Parathyroid adenoma (tissue), 2 donors: ENCODE data around the gene TMUB1.
"Not testable (repeated sequence)": the region's sequence is repeated elsewhere in the genome, so short reads cannot be mapped to it uniquely, and the experiment has no call there.

ENCODE experiments used
- H2AFZ ChIP-seq: fragments of 300-600 bp; sonication (generic); one replicate; pipeline ENCODE4 v1.7.0; 2017; ENCODE audit warnings: antibody characterized with exemption, mild to moderate bottlenecking
- H3K27ac ChIP-seq: fragments of 300-600 bp; sonication (generic); one replicate; pipeline ENCODE4 v1.7.0; 2017
- H3K27me3 ChIP-seq: fragments of 300-600 bp; sonication (generic); one replicate; pipeline ENCODE4 v1.7.0; 2017; ENCODE audit warnings: low read length; ENCODE audit not compliant: control insufficient read depth, insufficient read depth
- H3K36me3 ChIP-seq: fragments of 300-600 bp; sonication (generic); one replicate; pipeline ENCODE4 v1.7.0; 2017; ENCODE audit warnings: low read length; ENCODE audit not compliant: control insufficient read depth, insufficient read depth
- H3K4me1 ChIP-seq: fragments of 300-600 bp; sonication (generic); one replicate; pipeline ENCODE4 v1.7.0; 2017; ENCODE audit warnings: control low read depth
- H3K4me2 ChIP-seq: fragments of 300-600 bp; sonication (generic); one replicate; pipeline ENCODE4 v1.7.0; 2017; ENCODE audit warnings: low read length
- H3K4me3 ChIP-seq: fragments of 300-600 bp; sonication (generic); one replicate; pipeline ENCODE4 v1.7.0; 2017; ENCODE audit warnings: low read depth, low read length
- H3K79me2 ChIP-seq: fragments of 300-600 bp; sonication (generic); one replicate; pipeline ENCODE4 v1.7.0; 2017; ENCODE audit warnings: control low read depth
- H3K9ac ChIP-seq: fragments of 300-600 bp; sonication (generic); one replicate; pipeline ENCODE4 v1.7.0; 2017; ENCODE audit warnings: mild to moderate bottlenecking
- H3K9me3 ChIP-seq: fragments of 300-600 bp; sonication (generic); one replicate; pipeline ENCODE4 v1.7.0; 2017; ENCODE audit warnings: low read length; ENCODE audit not compliant: control insufficient read depth
- TF ChIP-seq, protein P1 (sequence below): fragments of 300-600 bp; sonication (generic); IDR thresholded peaks from one replicate; pipeline ENCODE4 v1.7.0; 2017; ENCODE audit warnings: antibody characterized with exemption, mild to moderate bottlenecking
- donor health status: primary hyperparathyroidism.

Gene TMUB1

DNA sequence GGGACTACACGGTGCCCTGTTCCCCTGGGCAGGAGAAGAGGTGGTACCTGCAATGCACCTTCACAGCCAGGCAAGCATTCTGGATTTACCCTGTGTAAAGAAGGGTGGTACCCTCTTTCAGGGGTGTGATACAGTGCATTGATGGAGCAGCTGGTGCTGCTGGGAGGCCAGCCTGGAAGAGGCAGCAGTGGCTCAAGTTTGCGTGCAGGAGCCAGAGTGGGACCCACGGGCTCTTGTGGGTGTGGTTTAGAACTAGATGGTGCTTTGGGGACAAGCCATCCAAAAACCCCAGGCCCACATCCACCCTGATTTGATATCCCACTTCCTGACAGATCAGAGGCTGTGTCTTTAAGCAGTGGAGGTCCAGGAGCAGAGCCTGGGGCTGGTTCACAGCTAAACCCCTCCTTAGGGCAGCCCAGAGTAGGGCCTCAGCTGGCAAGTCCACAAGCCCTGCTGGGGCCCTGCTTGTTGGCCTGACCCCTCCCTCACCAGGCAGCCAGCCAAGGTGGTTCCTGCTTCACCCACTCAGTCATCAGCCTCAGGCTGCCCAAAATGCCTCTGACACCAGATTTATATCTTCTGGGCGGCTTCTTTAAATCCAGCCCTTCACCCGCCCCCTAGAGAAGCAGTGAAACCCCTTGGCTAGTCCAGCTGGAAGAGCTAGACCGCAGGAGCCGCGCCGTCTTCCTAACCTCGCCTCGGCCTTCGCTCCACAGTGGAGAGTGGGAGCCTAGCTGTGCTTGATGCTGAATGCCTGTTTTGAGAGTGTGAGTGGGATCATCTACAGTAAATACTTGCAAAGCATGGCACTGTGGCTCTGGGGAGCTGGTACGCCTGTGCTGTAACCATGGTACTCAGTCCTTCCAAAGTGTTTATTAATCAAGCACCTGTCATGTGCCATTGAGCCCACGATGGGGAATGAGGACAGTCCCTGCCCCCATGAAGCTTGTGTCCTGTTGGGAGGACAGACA lies 36.4 kb downstream of the TMUB1 start:
- H3K9me3 ChIP-seq, result no peaks in the 10 kb centered on the region
- TF ChIP-seq, protein P1, sequence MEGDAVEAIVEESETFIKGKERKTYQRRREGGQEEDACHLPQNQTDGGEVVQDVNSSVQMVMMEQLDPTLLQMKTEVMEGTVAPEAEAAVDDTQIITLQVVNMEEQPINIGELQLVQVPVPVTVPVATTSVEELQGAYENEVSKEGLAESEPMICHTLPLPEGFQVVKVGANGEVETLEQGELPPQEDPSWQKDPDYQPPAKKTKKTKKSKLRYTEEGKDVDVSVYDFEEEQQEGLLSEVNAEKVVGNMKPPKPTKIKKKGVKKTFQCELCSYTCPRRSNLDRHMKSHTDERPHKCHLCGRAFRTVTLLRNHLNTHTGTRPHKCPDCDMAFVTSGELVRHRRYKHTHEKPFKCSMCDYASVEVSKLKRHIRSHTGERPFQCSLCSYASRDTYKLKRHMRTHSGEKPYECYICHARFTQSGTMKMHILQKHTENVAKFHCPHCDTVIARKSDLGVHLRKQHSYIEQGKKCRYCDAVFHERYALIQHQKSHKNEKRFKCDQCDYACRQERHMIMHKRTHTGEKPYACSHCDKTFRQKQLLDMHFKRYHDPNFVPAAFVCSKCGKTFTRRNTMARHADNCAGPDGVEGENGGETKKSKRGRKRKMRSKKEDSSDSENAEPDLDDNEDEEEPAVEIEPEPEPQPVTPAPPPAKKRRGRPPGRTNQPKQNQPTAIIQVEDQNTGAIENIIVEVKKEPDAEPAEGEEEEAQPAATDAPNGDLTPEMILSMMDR, result no peak
- H3K4me3 ChIP-seq, result no peak overlapping the region
- no peaks in the 10 kb centered on the region for H3K36me3 ChIP-seq
- H3K4me1 ChIP-seq, result peaks cover 21% of the 10 kb centered on the region
- H3K27me3 ChIP-seq, result no peaks in the 10 kb centered on the region
- H2AFZ ChIP-seq, result no peak overlapping the region
- H3K9ac ChIP-seq, result no peak overlapping the region
- H3K79me2 ChIP-seq, result no peaks in the 10 kb centered on the region
- no peak overlapping the region for H3K27ac ChIP-seq
- H3K4me2 ChIP-seq, result no peak overlapping the region

GRCh38 chr7:151045967-151046366 lies 37.3 kb downstream of the TMUB1 start:
- H2AFZ ChIP-seq, result no peak overlapping the region
- no peaks in the 10 kb centered on the region for H3K27me3 ChIP-seq
- H3K27ac ChIP-seq, result no peak overlapping the region
- peaks cover 21% of the 10 kb centered on the region for H3K4me1 ChIP-seq
- H3K9ac ChIP-seq, result no peak overlapping the region
- H3K79me2 ChIP-seq, result no peaks in the 10 kb centered on the region
- H3K9me3 ChIP-seq, result no peaks in the 10 kb centered on the region
- H3K4me3 ChIP-seq, result no peak overlapping the region
- TF ChIP-seq, protein P1, result no peak
- no peak overlapping the region for H3K4me2 ChIP-seq
- no peaks in the 10 kb centered on the region for H3K36me3 ChIP-seq

DNA sequence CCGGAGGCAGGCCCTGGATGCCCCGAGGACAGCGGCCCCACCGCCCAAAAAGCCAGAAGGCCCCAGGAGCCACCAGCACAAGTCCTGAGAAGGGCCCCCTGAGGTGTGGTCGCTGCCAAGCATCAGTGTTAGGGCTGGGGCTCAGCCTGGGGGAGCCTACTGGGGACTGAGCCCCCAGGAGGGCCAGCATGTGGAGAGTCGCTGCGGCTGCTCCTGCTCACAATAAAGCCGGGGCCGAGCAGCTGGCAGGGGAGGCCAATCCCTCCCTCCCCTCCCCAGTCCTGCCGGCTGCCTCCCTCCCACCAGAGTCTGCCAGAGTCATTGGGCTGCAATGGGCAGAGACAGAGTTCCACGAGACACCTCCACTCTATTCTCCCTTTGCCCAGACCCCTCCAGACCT lies 38.0 kb downstream of the TMUB1 start:
- no peak overlapping the region for H2AFZ ChIP-seq
- peaks cover 21% of the 10 kb centered on the region for H3K4me1 ChIP-seq
- no peaks in the 10 kb centered on the region for H3K79me2 ChIP-seq
- no peak overlapping the region for H3K27ac ChIP-seq
- no peaks in the 10 kb centered on the region for H3K36me3 ChIP-seq
- no peaks in the 10 kb centered on the region for H3K27me3 ChIP-seq
- no peak overlapping the region for H3K4me3 ChIP-seq
- no peaks in the 10 kb centered on the region for H3K9me3 ChIP-seq
- H3K4me2 ChIP-seq, result no peak overlapping the region
- no peak overlapping the region for H3K9ac ChIP-seq
- TF ChIP-seq, protein P1, result no peak

DNA sequence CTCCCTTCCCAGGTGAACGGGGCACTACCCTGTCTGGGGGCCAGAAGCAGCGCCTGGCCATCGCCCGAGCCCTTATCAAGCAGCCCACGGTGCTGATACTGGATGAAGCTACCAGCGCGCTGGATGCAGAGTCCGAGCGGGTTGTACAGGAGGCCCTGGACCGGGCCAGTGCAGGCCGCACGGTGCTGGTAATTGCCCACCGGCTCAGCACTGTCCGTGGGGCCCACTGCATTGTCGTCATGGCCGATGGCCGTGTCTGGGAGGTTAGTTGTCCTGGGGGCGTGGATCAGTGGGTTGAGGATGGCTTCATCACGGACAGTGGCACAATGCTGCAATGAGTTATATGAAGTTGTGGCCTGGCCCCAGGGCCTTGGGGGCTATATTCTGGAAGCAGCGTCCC lies 39.3 kb downstream of the TMUB1 start:
- TF ChIP-seq, protein P1, result no peak
- no peak overlapping the region for H3K9ac ChIP-seq
- no peak overlapping the region for H3K4me2 ChIP-seq
- no peaks in the 10 kb centered on the region for H3K27me3 ChIP-seq
- H3K79me2 ChIP-seq, result no peaks in the 10 kb centered on the region
- H2AFZ ChIP-seq, result no peak overlapping the region
- H3K36me3 ChIP-seq, result no peaks in the 10 kb centered on the region
- peaks cover 21% of the 10 kb centered on the region for H3K4me1 ChIP-seq
- no peaks in the 10 kb centered on the region for H3K9me3 ChIP-seq
- no peak overlapping the region for H3K27ac ChIP-seq
- no peak overlapping the region for H3K4me3 ChIP-seq

- not testable (repeated sequence) for H3K27ac ChIP-seq, H3K9me3 ChIP-seq, H3K79me2 ChIP-seq, H2AFZ ChIP-seq, H3K9ac ChIP-seq, H3K36me3 ChIP-seq, H3K4me3 ChIP-seq, H3K27me3 ChIP-seq, H3K4me2 ChIP-seq
- H3K4me1 ChIP-seq, result peaks cover 17% of the 10 kb centered on the region
Measured at GRCh38 chr7:151043449-151043848, 39.8 kb downstream of the TMUB1 start.
